Activated CD4-positive, alpha-beta T cell treated with anti-CD3 and anti-CD28 coated beads for 1 hour (primary cell): ENCODE data around the gene PLOD3.

Source experiments
- DNase-seq: peaks from one replicate; pipeline ENCODE4 v3.0.0-alpha.2; 2020

The PLOD3 gene

DNA sequence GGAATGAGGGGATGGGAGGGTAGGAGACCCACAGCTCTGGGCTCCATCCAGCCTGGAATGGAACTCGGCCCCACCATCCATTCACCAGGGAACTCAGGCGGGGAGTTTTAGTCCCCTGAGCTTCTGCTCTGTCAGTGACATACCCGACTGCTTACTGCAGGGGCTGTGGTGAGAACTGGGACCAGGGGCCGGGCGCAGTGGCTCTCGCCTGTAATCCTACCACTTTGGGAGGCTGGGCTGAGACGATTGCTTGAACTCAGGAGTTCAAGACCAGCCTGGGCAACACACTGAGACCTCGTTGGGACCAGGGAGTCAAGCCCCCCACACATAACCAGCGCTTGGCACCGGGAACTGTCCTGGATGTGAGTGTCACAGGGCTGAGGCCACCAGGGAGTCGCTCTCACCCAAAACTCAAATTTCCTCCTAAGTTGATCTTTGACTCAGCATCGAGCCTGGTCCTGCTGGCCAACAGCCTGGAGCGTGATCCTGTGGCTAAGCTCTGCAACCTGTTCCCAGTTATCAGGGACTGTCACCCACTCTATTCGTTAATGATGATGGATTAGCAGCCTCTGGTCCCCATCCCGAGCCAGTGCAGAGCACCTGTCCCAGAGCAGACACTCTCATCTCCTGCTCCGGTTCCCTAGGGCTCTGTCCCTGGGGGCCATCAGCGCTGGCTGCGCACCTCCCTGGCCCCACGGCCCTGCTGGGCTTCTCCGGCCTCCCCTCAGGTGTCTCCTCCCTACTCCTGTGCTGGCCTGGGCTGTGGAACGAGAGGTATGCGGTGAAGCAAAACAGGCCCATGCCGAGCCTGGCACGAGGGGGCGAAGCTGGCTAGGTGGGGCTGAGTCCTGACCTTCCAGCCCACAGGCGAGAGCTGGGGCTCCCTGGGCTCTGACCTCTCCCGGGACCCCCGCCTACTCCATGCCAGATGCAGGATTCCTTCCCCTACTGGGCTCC is 21.1 kb upstream of the PLOD3 start:
- no peak for DNase-seq

GRCh38 chr7:101237206-101238067 is 20.1 kb upstream of the PLOD3 start, which contains the start of gene CLDN15:
Gene CLDN15, minus strand, starts transcription at chr7:101237802. Its CDS starts 221 bp downstream, at chr7:101237581.
- DNase-seq = no peak

- no peak for DNase-seq
Observed at GRCh38 chr7:101236292-101236835, 19.0 kb upstream of the PLOD3 start.

GRCh38 chr7:101235522-101235921 is 18.1 kb upstream of the PLOD3 start:
- DNase-seq = no peak

GRCh38 chr7:101235050-101235449 is 17.7 kb upstream of the PLOD3 start:
- no peak for DNase-seq

GRCh38 chr7:101234636-101235035 is 17.3 kb upstream of the PLOD3 start:
- no peak for DNase-seq

GRCh38 chr7:101233907-101234547 is 16.6 kb upstream of the PLOD3 start:
- DNase-seq = no peak

GRCh38 chr7:101232141-101232850 is 14.9 kb upstream of the PLOD3 start:
- no peak for DNase-seq

- DNase-seq = no peak
Observed at GRCh38 chr7:101231644-101232043, 14.3 kb upstream of the PLOD3 start.

- DNase-seq = no peak
Observed at GRCh38 chr7:101226721-101227120, 9.3 kb upstream of the PLOD3 start.

- no peak for DNase-seq
Observed at GRCh38 chr7:101225650-101226049, 8.3 kb upstream of the PLOD3 start.

DNA sequence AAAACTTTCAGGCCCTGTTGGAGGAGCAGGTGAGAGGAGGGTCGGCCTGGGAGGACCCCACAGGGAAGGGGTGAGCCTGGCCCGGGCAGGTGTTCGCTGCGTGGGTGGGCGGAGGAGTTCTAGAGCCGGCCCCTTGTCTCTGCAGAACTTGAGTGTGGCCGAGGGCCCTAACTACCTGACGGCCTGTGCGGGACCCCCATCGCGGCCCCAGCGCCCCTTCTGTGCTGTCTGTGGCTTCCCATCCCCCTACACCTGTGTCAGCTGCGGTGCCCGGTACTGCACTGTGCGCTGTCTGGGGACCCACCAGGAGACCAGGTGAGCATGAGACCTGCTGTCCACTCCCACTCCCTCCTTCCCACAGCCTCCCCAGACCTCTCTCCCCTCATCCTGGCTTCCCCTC is 6.1 kb upstream of the PLOD3 start:
- DNase-seq = no peak

DNA sequence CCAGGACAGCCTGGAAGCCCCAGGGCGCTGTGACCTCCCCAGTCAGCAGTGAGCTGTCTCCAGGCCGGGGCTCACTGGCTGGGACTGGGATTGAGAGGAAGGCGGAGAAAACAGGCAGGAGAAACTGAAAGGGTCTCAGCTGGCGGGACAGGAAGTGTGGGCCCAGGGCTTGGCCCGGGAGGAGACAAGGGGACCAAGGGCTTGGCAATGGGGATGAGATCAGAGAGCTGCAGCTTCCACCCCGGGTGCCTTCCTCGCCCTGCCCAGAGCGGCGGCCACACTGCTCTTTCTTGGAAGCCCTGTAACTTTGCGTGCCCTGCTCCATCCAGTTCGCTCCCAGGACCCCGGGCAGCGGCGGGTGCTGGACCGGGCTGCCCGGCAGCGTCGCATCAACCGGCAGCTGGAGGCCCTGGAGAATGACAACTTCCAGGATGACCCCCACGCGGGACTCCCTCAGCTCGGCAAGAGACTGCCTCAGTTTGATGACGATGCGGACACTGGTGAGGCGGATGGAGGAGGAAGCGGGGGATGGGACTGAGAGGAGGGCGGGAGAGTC is 5.0 kb upstream of the PLOD3 start:
- no peak for DNase-seq

- DNase-seq = no peak
Observed at GRCh38 chr7:101220295-101220694, 2.9 kb upstream of the PLOD3 start.

DNA sequence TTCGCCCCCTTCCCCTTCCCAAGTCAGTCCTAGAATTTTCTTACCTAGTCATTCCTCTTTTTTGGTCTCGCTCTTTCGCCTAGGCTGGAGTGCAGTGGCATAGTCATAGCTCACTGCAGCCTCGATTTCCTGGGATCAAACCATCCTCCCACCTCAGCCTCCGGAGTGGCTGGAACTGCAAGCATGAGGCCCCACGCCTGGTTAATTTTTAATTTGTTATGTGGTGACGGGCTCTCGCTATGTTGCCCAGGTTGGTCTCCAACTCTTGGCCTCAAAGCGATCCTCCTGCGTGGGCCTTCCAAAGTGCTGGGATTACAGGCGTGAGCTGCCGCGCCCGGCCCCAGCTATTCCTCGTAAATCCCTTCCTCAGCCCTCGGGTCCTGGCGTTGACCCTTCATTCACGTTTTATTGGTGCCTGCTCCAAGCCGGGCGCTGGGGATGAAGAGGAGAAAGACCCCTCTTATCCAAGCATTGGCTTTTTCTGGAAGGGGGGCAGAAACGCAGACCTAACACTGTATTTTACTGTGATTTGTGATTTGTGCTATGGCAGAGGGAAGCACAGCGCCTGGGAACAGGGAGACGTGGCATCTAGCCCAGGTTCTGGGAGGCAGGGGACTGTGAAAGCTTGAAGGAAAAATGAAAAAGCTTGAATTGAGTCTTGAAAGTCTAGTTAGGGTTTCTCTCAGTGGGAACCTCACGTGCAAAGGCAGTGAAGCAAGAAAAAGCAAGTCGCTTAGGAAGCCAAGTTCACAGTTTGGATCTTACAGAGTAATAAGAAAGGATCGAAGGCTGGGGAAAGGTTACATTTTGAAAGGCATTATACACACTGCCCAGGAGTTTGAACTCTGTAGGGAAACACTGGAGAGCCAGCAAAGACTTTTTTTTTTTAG is 1.1 kb upstream of the PLOD3 start:
- no peak for DNase-seq

- DNase-seq = no peak
Observed at GRCh38 chr7:101216860-101217387, 457 bp downstream of the PLOD3 start.

DNA sequence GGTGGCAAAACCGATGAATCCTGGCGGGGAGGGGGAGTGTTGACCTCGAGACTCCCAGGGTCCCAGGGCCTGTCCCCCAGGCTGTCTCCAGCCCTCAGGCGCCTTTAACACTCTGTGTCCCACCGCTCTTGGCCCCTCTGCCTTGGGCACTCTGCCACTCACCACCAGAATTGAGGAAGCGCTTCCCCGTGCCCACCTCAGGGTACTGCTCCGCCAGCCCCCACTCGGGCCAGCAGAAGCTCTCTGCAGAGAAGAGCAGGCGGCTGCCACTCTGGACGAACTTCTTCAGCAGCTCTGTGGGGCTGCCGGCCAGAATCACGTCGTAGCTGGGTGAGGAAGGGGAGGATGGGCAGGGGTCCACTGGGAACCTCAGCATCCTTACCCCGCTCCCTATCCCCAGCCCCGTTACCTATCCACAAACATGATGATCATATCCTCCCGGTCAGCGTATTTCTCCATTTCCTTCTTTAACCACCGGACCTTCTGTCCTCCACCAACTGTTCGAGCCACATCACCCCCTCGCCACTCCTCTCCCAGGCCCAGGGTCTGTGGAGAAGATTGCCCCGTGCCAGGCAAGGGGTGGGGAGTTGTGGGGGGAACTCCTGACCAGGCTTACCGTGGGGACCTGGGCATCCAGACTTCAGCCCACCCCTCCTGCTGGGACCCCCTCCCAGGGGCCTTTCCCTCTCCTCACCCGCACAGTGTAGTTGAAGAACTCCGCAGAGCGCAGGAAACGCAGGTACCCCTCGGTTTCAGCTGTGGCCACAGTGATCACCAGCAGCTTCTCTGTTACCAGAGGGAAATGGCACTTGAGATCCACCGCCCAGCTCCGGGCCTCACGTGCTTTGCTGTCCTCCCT is 1.2 kb downstream of the PLOD3 start:
- no peak for DNase-seq

- no peak for DNase-seq
Observed at GRCh38 chr7:101212014-101212413, 5.4 kb downstream of the PLOD3 start.

DNA sequence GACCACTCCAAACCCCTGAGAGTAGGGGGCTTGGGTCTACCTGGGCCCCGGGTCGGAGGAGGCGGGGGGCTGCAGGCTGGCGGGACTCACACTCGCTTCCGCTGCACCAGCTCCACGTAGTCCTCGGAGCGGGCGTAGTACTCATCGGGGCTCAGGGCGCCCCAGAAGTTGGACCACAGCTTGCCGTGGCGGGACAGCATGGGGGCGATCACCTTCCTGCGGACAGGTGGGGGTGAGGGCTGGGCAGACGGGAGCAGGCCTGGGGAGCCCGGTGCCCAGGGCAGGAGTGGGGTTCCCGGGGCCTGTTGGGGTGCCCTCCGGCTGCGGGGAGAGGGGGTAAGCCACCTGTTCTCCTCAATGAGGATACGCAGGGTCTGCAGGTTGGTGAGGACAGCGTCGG is 5.9 kb downstream of the PLOD3 start:
- DNase-seq = no peak

GRCh38 chr7:101210143-101210542 is 7.2 kb downstream of the PLOD3 start:
- DNase-seq = no peak
